Ishikawa (cell line): ENCODE measurements around the gene ARPC1B.

Experiments used
- CEBPB ChIP-seq: IDR thresholded peaks from 2 replicates; pipeline ENCODE4 v1.6.1; 2012
- EP300 ChIP-seq: IDR thresholded peaks from 2 replicates; pipeline ENCODE4 v1.6.1; 2012; ENCODE audit warnings: borderline replicate concordance
- FOXM1 ChIP-seq: IDR thresholded peaks from 2 replicates; pipeline ENCODE4 v1.6.1; 2012; ENCODE audit warnings: low read depth, borderline replicate concordance
- RAD21 ChIP-seq: IDR thresholded peaks from 2 replicates; pipeline ENCODE4 v1.6.1; 2012; ENCODE audit warnings: low read depth
- TCF12 ChIP-seq: IDR thresholded peaks from 2 replicates; pipeline ENCODE4 v1.6.1; 2012; ENCODE audit warnings: low read depth
- YY1 ChIP-seq: IDR thresholded peaks from 2 replicates; pipeline ENCODE4 v1.6.1; 2012; ENCODE audit warnings: low read depth
- ZBTB7A ChIP-seq: IDR thresholded peaks from 2 replicates; pipeline ENCODE4 v1.6.1; 2012; ENCODE audit warnings: low read depth
- TF ChIP-seq, protein P1 (sequence below): IDR thresholded peaks from 2 replicates; pipeline ENCODE4 v1.6.1; 2012; ENCODE audit warnings: low read depth, mild to moderate bottlenecking
- TF ChIP-seq, protein P2 (sequence below): IDR thresholded peaks from 2 replicates; pipeline ENCODE4 v1.6.1; 2012

DNA sequence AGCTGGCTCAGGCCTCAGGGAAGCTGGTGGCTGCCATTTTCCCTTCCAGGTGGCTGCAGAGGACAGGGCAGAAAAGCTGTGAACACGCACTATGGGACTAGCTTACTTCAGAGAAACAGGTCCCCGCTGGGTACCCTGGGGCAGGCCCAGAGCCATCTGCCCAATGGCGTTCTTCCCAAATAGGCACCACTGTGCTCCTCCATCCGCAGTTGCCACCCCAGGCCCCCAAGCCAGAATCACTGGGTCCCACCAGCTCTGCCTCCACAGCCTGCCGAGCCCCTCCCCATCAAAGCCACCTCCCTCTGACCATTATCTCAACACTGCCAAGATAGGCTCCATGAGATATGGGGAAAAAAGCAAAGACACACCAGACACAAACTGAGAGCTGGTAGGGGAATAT, 45.7 kb downstream of the ARPC1B start:
- TF ChIP-seq, protein P1, sequence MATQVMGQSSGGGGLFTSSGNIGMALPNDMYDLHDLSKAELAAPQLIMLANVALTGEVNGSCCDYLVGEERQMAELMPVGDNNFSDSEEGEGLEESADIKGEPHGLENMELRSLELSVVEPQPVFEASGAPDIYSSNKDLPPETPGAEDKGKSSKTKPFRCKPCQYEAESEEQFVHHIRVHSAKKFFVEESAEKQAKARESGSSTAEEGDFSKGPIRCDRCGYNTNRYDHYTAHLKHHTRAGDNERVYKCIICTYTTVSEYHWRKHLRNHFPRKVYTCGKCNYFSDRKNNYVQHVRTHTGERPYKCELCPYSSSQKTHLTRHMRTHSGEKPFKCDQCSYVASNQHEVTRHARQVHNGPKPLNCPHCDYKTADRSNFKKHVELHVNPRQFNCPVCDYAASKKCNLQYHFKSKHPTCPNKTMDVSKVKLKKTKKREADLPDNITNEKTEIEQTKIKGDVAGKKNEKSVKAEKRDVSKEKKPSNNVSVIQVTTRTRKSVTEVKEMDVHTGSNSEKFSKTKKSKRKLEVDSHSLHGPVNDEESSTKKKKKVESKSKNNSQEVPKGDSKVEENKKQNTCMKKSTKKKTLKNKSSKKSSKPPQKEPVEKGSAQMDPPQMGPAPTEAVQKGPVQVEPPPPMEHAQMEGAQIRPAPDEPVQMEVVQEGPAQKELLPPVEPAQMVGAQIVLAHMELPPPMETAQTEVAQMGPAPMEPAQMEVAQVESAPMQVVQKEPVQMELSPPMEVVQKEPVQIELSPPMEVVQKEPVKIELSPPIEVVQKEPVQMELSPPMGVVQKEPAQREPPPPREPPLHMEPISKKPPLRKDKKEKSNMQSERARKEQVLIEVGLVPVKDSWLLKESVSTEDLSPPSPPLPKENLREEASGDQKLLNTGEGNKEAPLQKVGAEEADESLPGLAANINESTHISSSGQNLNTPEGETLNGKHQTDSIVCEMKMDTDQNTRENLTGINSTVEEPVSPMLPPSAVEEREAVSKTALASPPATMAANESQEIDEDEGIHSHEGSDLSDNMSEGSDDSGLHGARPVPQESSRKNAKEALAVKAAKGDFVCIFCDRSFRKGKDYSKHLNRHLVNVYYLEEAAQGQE, result no peak
- TF ChIP-seq FOXM1, result no peak
- no peak for TF ChIP-seq ZBTB7A
- TF ChIP-seq EP300, result no peak
- no peak for TF ChIP-seq YY1
- TF ChIP-seq, protein P2, sequence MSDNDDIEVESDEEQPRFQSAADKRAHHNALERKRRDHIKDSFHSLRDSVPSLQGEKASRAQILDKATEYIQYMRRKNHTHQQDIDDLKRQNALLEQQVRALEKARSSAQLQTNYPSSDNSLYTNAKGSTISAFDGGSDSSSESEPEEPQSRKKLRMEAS, result no peak
- TF ChIP-seq RAD21, result no peak
- no peak for TF ChIP-seq CEBPB
- TF ChIP-seq TCF12, result no peak
